IMR-90 (cell line): ENCODE data around the gene CLEC17A. TPM values are rescaled to one million over a fixed set of nuclear protein-coding genes. Genes with fewer than 3 reads are reported as not detected.

ENCODE experiments used
- ATAC-seq: fragments of 200-7000 bp; cut with Tn5 transposase; 2 replicates; pipeline ENCODE4 v1.9.1; 2020; ENCODE audit warnings: low read depth, mild to moderate bottlenecking, moderate library complexity
- BruUV-seq: library from RNA; stranded (reverse); fragments of 400-500 nt; replicated peaks from 2 replicates; lab custom pipeline; 2021; lab: Mats Ljungman, UMichigan
- CTCF ChIA-PET: fragments of 300-600 bp; formaldehyde crosslinking; extraction: SDS; loops from one replicate; lab custom pipeline; 2021; ENCODE audit warnings: antibody characterized with exemption; lab: Yijun Ruan, JAX
- POLR2A ChIA-PET: fragments of 300-600 bp; sonication (Branson Sonifier 250); formaldehyde crosslinking; loops from one replicate; lab custom pipeline; 2022; ENCODE audit warnings: antibody characterized with exemption; ENCODE audit not compliant: unreplicated experiment; lab: Charles Lee
- DNase-seq: peaks from one replicate; pipeline ENCODE4 v3.0.0; 2013
- H2AFZ ChIP-seq: replicated peaks from 2 replicates; pipeline ENCODE3; 2013; ENCODE audit warnings: low read length, mild to moderate bottlenecking; ENCODE audit not compliant: poor library complexity
- H2AK5ac ChIP-seq: 2 replicates; pipeline ENCODE4 v1.6.1; 2013; ENCODE audit warnings: low read depth, low read length, inconsistent platforms
- H2AK9ac ChIP-seq: replicated peaks from 2 replicates; pipeline ENCODE3; 2013; ENCODE audit warnings: mild to moderate bottlenecking, low read depth, low read length, moderate library complexity; ENCODE audit not compliant: poor library complexity
- H2BK120ac ChIP-seq: 2 replicates; pipeline ENCODE4 v1.6.1; 2013; ENCODE audit warnings: low read depth, low read length, inconsistent platforms
- H2BK15ac ChIP-seq: 3 replicates; pipeline ENCODE4 v1.6.1; 2013; ENCODE audit warnings: low read depth, low read length, inconsistent platforms
- H2BK20ac ChIP-seq: 2 replicates; pipeline ENCODE4 v1.6.1; 2013; ENCODE audit warnings: low read depth, mild to moderate bottlenecking, inconsistent platforms, low read length, moderate library complexity
- H2BK5ac ChIP-seq: 2 replicates; pipeline ENCODE4 v1.6.1; 2013; ENCODE audit warnings: mild to moderate bottlenecking, low read depth, low read length, inconsistent platforms; ENCODE audit not compliant: poor library complexity, severe bottlenecking
- H3K14ac ChIP-seq: replicated peaks from 2 replicates; pipeline ENCODE4 v1.6.1; 2013; ENCODE audit warnings: low read depth, low read length, inconsistent platforms
- H3K18ac ChIP-seq: 2 replicates; pipeline ENCODE4 v1.6.1; 2013; ENCODE audit warnings: low read depth, low read length, control low read depth
- H3K23ac ChIP-seq: 2 replicates; pipeline ENCODE4 v1.6.1; 2013; ENCODE audit warnings: low read depth, low read length, inconsistent platforms
- H3K27ac ChIP-seq: 2 replicates; pipeline ENCODE4 v1.5.1; 2013; ENCODE audit warnings: mild to moderate bottlenecking, control low read depth, low read length; ENCODE audit not compliant: insufficient read depth
- H3K27me3 ChIP-seq: 2 replicates; pipeline ENCODE4 v1.6.1; 2013; ENCODE audit warnings: low read length; ENCODE audit not compliant: control insufficient read depth, insufficient read depth
- H3K36me3 ChIP-seq: 2 replicates; pipeline ENCODE4 v1.6.1; 2013; ENCODE audit warnings: low read length, mixed read lengths; ENCODE audit not compliant: control insufficient read depth, insufficient read depth
- H3K4ac ChIP-seq: 2 replicates; pipeline ENCODE4 v1.6.1; 2013; ENCODE audit warnings: low read depth, low read length, inconsistent platforms
- H3K4me1 ChIP-seq: 2 replicates; pipeline ENCODE4 v1.6.1; 2013; ENCODE audit warnings: low read length, mixed read lengths; ENCODE audit not compliant: control insufficient read depth, insufficient read depth
- H3K4me2 ChIP-seq: 2 replicates; pipeline ENCODE4 v1.6.1; 2013; ENCODE audit warnings: low read depth, mild to moderate bottlenecking, control low read depth, low read length, moderate library complexity
- H3K4me3 ChIP-seq: 2 replicates; pipeline ENCODE4 v1.5.1; 2013; ENCODE audit warnings: low read depth, mild to moderate bottlenecking, control low read depth, low read length, moderate library complexity; ENCODE audit not compliant: insufficient read depth
- H3K56ac ChIP-seq: 2 replicates; pipeline ENCODE4 v1.6.1; 2013; ENCODE audit warnings: low read length, inconsistent platforms; ENCODE audit not compliant: insufficient read depth; ENCODE audit errors: extremely low read depth
- H3K79me1 ChIP-seq, 2 experiments: 2 replicates each; pipeline ENCODE4 v1.6.1; 2013; ENCODE audit warnings: low read length in 2 of 2, inconsistent platforms in 1 of 2, low read depth in 1 of 2
- H3K9ac ChIP-seq: 2 replicates; pipeline ENCODE4 v1.6.1; 2013; ENCODE audit warnings: low read depth, low read length, control low read depth
- H3K9me1 ChIP-seq: 2 replicates; pipeline ENCODE4 v1.6.1; 2013; ENCODE audit warnings: low read length, inconsistent platforms; ENCODE audit not compliant: insufficient read depth
- H3K9me3 ChIP-seq: 2 replicates; pipeline ENCODE4 v1.6.1; 2013; ENCODE audit warnings: low read length; ENCODE audit not compliant: control insufficient read depth, insufficient read depth
- H4K20me1 ChIP-seq: 2 replicates; pipeline ENCODE4 v1.6.1; 2013; ENCODE audit warnings: low read length, inconsistent platforms; ENCODE audit not compliant: insufficient read depth
- H4K5ac ChIP-seq: 2 replicates; pipeline ENCODE4 v1.6.1; 2013; ENCODE audit warnings: mild to moderate bottlenecking, low read depth, low read length, control low read depth
- H4K8ac ChIP-seq, 2 experiments: 2 replicates each; pipeline ENCODE4 v1.6.1; 2013; ENCODE audit warnings: low read depth in 2 of 2, low read length in 2 of 2, control low read depth in 1 of 2, inconsistent platforms in 1 of 2
- H4K91ac ChIP-seq: 2 replicates; pipeline ENCODE4 v1.6.1; 2013; ENCODE audit warnings: low read depth, low read length, inconsistent platforms; ENCODE audit not compliant: insufficient read depth
- BHLHE40 ChIP-seq: fragments of 150-350 bp; IDR thresholded peaks from 2 replicates; pipeline ENCODE4 v1.6.1; 2016; ENCODE audit warnings: mild to moderate bottlenecking, low read depth, low read length
- CTCF ChIP-seq: conservative IDR thresholded peaks from 2 replicates; pipeline ENCODE4 v1.5.1; 2012; ENCODE audit warnings: mild to moderate bottlenecking, low read depth, low read length, improper control_type of control experiment
- MXI1 ChIP-seq: IDR thresholded peaks from 2 replicates; pipeline ENCODE4 v1.6.1; 2012; ENCODE audit warnings: low read depth, mild to moderate bottlenecking, low read length, moderate library complexity, borderline replicate concordance
- RAD21 ChIP-seq: IDR thresholded peaks from 2 replicates; pipeline ENCODE4 v1.6.1; 2012; ENCODE audit warnings: low read length, improper control_type of control experiment
- RCOR1 ChIP-seq: IDR thresholded peaks from 2 replicates; pipeline ENCODE4 v1.6.1; 2012; ENCODE audit warnings: mild to moderate bottlenecking, low read length, improper control_type of control experiment; ENCODE audit not compliant: insufficient replicate concordance
- SMC3 ChIP-seq: fragments of 150-350 bp; IDR thresholded peaks from 2 replicates; pipeline ENCODE4 v1.6.1; 2016; ENCODE audit warnings: low read depth, mild to moderate bottlenecking, antibody characterized with exemption, low read length, moderate library complexity
- WGBS, 2 experiments: methylation state at CpG; one replicate each; pipeline versions ENCODE4 v1.1.5 to v1.1.7; 2013; ENCODE audit warnings: missing lambda C conversion rate in 2 of 2; ENCODE audit not compliant: insufficient read length in 1 of 2; ENCODE audit errors: extremely low coverage in 2 of 2; 5-methylcytosine and 5-hydroxymethylcytosine counted together
- dilution Hi-C: fragments of 300-500 bp; cut with HindIII; formaldehyde crosslinking; loops from one replicate; pipeline ENCODE4 v1.14.3; 2018; ENCODE audit warnings: low sequenced_read_pairs; ENCODE audit not compliant: unreplicated experiment
- in situ Hi-C: fragments of 300-500 bp; cut with MboI; formaldehyde crosslinking; loops from 3 replicates; pipeline ENCODE4 v1.14.3; 2019; ENCODE audit warnings: low sequenced_read_pairs, inconsistent platforms, mixed read lengths
- intact Hi-C: fragments of 100-400 bp; cut with micrococcal nuclease; formaldehyde crosslinking; loops from 2 replicates; pipeline ENCODE4 v1.10.0; 2022
- polyA plus RNA-seq, 3 experiments: library from polyadenylated mRNA; depleted of rRNA; stranded (reverse); fragments of >200 nt; gene quantifications; 2 replicates each; pipeline ENCODE4 v1.2.3, GENCODE V29; 2012; ENCODE audit warnings: low replicate concordance in 1 of 3
- total RNA-seq: library from RNA; depleted of rRNA; stranded (reverse); fragments of >200 nt; gene quantifications from 2 replicates; pipeline ENCODE4 v1.2.3, GENCODE V29; 2012

CLEC17A gene
- total and polyA plus RNA-seq, 2 of the 4 experiments (the other 2 are of a cell fraction): 0.05 TPM; not detected in 1

- peak; percentile 85 for TF ChIP-seq CTCF
- TF ChIP-seq BHLHE40: no peak
- peak; percentile 61 for TF ChIP-seq RAD21
- TF ChIP-seq SMC3: peak; percentile 64
- TF ChIP-seq MXI1: no peak
- peak; percentile 52 for TF ChIP-seq RCOR1
- dilution Hi-C loops: no loop called here
- POLR2A ChIA-PET: no interaction called here
- no peaks in the 10 kb centered on the region for H3K36me3 ChIP-seq
- no peak overlapping the region for H4K5ac ChIP-seq
- H4K20me1 ChIP-seq: peaks cover 10% of the 10 kb centered on the region
- no peak overlapping the region for H3K18ac ChIP-seq
- H2AK5ac ChIP-seq: 0 out of 2 replicates have a peak overlapping the region, but pooled peaks have one; percentile 51
- ATAC-seq: peak; percentile 97
- no peak overlapping the region for H2BK120ac ChIP-seq
- no peak overlapping the region for H2BK15ac ChIP-seq
- peak overlapping the region; percentile 83 for H3K4ac ChIP-seq
- DNase-seq: peak; percentile 77
- no peak overlapping the region; the same call in 1 of the 2 replicates for H4K91ac ChIP-seq
- H4K8ac ChIP-seq: peak overlapping the region in 1 of 2 experiments; percentile 76; a peak in 1 of 4 replicates
- H3K79me1 ChIP-seq: peaks cover 10 to 51% of the 10 kb centered on the region in 2 experiments
- no peak overlapping the region for H2BK20ac ChIP-seq
- H3K56ac ChIP-seq: no peak overlapping the region
- peak overlapping the region; percentile 92 for H2AFZ ChIP-seq
- no peak overlapping the region for H3K27ac ChIP-seq
- H3K9ac ChIP-seq: no peak overlapping the region
- peak overlapping the region; percentile 56 for H3K4me2 ChIP-seq
- 25% methylated on average over 4 of the region's 18 CpGs; no CpG with 5 or more reads in 1 of the 2 experiments for WGBS, 2 experiments
- H2AK9ac ChIP-seq: peak overlapping the region; percentile 84
- no peak overlapping the region for H2BK5ac ChIP-seq
- no peaks in the 10 kb centered on the region for H3K27me3 ChIP-seq
- CTCF ChIA-PET: interaction anchor here (0.6 to 1.3 kb wide), 6 partner anchors 9 to 31 kb away, joined by 3 to 5 read pairs (median 3); no protein-coding TSS in a partner anchor
- H3K14ac ChIP-seq: peak overlapping the region; percentile 93
- in situ Hi-C loops: loop anchor here (25.0 kb wide), 1 partner anchor 881 kb away; the partner anchor contains the start of gene WIZ
- BruUV-seq: no TSS peak
- peaks cover 7% of the 10 kb centered on the region for H3K9me1 ChIP-seq
- intact Hi-C loops: no loop called here
- no peak overlapping the region for H3K4me3 ChIP-seq
- H3K23ac ChIP-seq: no peak overlapping the region
- no peaks in the 10 kb centered on the region for H3K9me3 ChIP-seq
- peaks cover 5% of the 10 kb centered on the region; the same call in 1 of the 2 replicates for H3K4me1 ChIP-seq
Measured at GRCh38 chr19:14556662-14557188, 26.2 kb upstream of the CLEC17A start.
